ENCODE measurements around the gene FLAD1. TPM values are rescaled to one million over a fixed set of nuclear protein-coding genes. Genes with fewer than 3 reads are reported as not detected.

Gene FLAD1
- total RNA-seq, 1 experiment from 2014 or later = 22.5 TPM

GRCh38 chr1:155037851-155038441 lies 54.8 kb downstream of the FLAD1 start:
- no peak for DNase-seq (ENCODE audit: low read depth)

- DNase-seq (ENCODE audit: low read depth) = no peak
Measured at GRCh38 chr1:155038602-155039307, 55.6 kb downstream of the FLAD1 start.

GRCh38 chr1:155039308-155039669 lies 56.1 kb downstream of the FLAD1 start:
- DNase-seq (ENCODE audit: low read depth) = no peak

- no peak for DNase-seq (ENCODE audit: low read depth)
Measured at GRCh38 chr1:155040358-155041093, 57.4 kb downstream of the FLAD1 start.

Other genes starting within 250 kb of the FLAD1 start
- gene KCNN3, start 113.1 kb upstream of the FLAD1 start, total RNA-seq (2014; rRNA removed; shearing (Covaris generic)) = 0.29 and 0.72 TPM in 2 replicates
- gene PMVK, start 46.6 kb upstream of the FLAD1 start, total RNA-seq (2014; rRNA removed; shearing (Covaris generic)) = 8.7 and 9.3 TPM in 2 replicates
- 14.7 and 23.3 TPM in 2 replicates for gene PBXIP1, start 27.2 kb upstream of the FLAD1 start, total RNA-seq (2014; rRNA removed; shearing (Covaris generic))
- gene PYGO2, start 21.6 kb upstream of the FLAD1 start, total RNA-seq (2014; rRNA removed; shearing (Covaris generic)) = 16.1 and 18.4 TPM in 2 replicates
- gene SHC1, start 12.6 kb upstream of the FLAD1 start, total RNA-seq (2014; rRNA removed; shearing (Covaris generic)) = 111 and 115 TPM in 2 replicates
- 344 and 400 TPM in 2 replicates for gene CKS1B, start 8.7 kb upstream of the FLAD1 start, total RNA-seq (2014; rRNA removed; shearing (Covaris generic))
- gene LENEP, start 10.2 kb downstream of the FLAD1 start, total RNA-seq (2014; rRNA removed; shearing (Covaris generic)) = 1.7 TPM in 1 of 2 replicates, not detected in the other
- gene ZBTB7B, start 19.5 kb downstream of the FLAD1 start, total RNA-seq (2014; rRNA removed; shearing (Covaris generic)) = 4.9 and 6.9 TPM in 2 replicates
- not detected in 2 replicates for gene DCST2, start 50.4 kb downstream of the FLAD1 start, total RNA-seq (2014; rRNA removed; shearing (Covaris generic))
- not detected in 2 replicates for gene DCST1, start 50.5 kb downstream of the FLAD1 start, total RNA-seq (2014; rRNA removed; shearing (Covaris generic))
- gene ADAM15, start 68.0 kb downstream of the FLAD1 start, total RNA-seq (2014; rRNA removed; shearing (Covaris generic)) = 30.6 and 31.8 TPM in 2 replicates
- 4.7 and 5.8 TPM in 2 replicates for gene EFNA4, start 80.4 kb downstream of the FLAD1 start, total RNA-seq (2014; rRNA removed; shearing (Covaris generic))
- gene EFNA3, start 95.5 kb downstream of the FLAD1 start, total RNA-seq (2014; rRNA removed; shearing (Covaris generic)) = 0.48 and 0.68 TPM in 2 replicates
- gene EFNA1, start 144.5 kb downstream of the FLAD1 start, total RNA-seq (2014; rRNA removed; shearing (Covaris generic)) = 0.59 and 2.5 TPM in 2 replicates
- gene SLC50A1, start 152.5 kb downstream of the FLAD1 start, total RNA-seq (2014; rRNA removed; shearing (Covaris generic)) = 24.2 and 32.5 TPM in 2 replicates
- 65.8 and 168 TPM in 2 replicates for gene DPM3, start 157.2 kb downstream of the FLAD1 start, total RNA-seq (2014; rRNA removed; shearing (Covaris generic))
- 169 and 172 TPM in 2 replicates for gene KRTCAP2, start 190.0 kb downstream of the FLAD1 start, total RNA-seq (2014; rRNA removed; shearing (Covaris generic))
- gene TRIM46, start 190.5 kb downstream of the FLAD1 start, total RNA-seq (2014; rRNA removed; shearing (Covaris generic)) = 2.3 and 2.9 TPM in 2 replicates
- gene THBS3, start 224.6 kb downstream of the FLAD1 start, total RNA-seq (2014; rRNA removed; shearing (Covaris generic)) = 4.1 and 8.1 TPM in 2 replicates
- 88.3 and 97.7 TPM in 2 replicates for gene MTX1, start 225.4 kb downstream of the FLAD1 start, total RNA-seq (2014; rRNA removed; shearing (Covaris generic))